ENCODE data around the gene MICU1. TPM values are rescaled to one million over a fixed set of nuclear protein-coding genes. Genes with fewer than 3 reads are reported as not detected.

Gene MICU1
- total RNA-seq, 4 donors from 2014 or later = 24.4 to 195 (median 66.9) TPM

GRCh38 chr10:72540193-72540807 is 85.6 kb downstream of the MICU1 start:
- intact Hi-C loops (cut with DNase I; ENCODE audit: low total_unique reads) = no loop called here
- no peak for DNase-seq

GRCh38 chr10:72539137-72539536 is 86.7 kb downstream of the MICU1 start:
- no peaks in the 10 kb centered on the region for H3K4me1 ChIP-seq
- H3K9me3 ChIP-seq = no peaks in the 10 kb centered on the region
- intact Hi-C loops (cut with DNase I; ENCODE audit: low total_unique reads) = no loop called here
- no peak overlapping the region for H3K4me3 ChIP-seq
- no peaks in the 10 kb centered on the region for H3K36me3 ChIP-seq
- H3K27ac ChIP-seq = no peak overlapping the region
- no peak for DNase-seq
- no peak for TF ChIP-seq POLR2A (IDR thresholded peaks at IDR 0.05)
- no peak for TF ChIP-seq CTCF (IDR thresholded peaks at IDR 0.05)
- H3K27me3 ChIP-seq = no peaks in the 10 kb centered on the region

More at GRCh38 chr10:72540193-72540807, 85.6 kb downstream of the MICU1 start:
- Histone ChIP-seq H3K27me3 (no peaks in the 10 kb centered on the region), H3K4me1 (peaks cover 0 to 7% of the 10 kb centered on the region in 2 donors), H3K9me3 (no peaks in the 10 kb centered on the region), H3K4me3 (no peak overlapping the region), H3K36me3 (no peaks in the 10 kb centered on the region), H3K27ac (no peak overlapping the region)
- TF ChIP-seq POLR2A (IDR thresholded peaks at IDR 0.05) (no peak), CTCF (IDR thresholded peaks at IDR 0.05) (no peak)

- no peak for TF ChIP-seq CTCF (IDR thresholded peaks at IDR 0.05)
- TF ChIP-seq POLR2A (IDR thresholded peaks at IDR 0.05) = no peak
- intact Hi-C loops (cut with DNase I; ENCODE audit: low total_unique reads) = no loop called here
- H3K27me3 ChIP-seq = no peaks in the 10 kb centered on the region
Measured at GRCh38 chr10:72525689-72526088, 100.2 kb downstream of the MICU1 start.

GRCh38 chr10:72525277-72525676 is 100.6 kb downstream of the MICU1 start:
- no peak overlapping the region for H3K4me3 ChIP-seq
- no peak for TF ChIP-seq POLR2A (IDR thresholded peaks at IDR 0.05)
- TF ChIP-seq CTCF (IDR thresholded peaks at IDR 0.05) = no peak
- H3K36me3 ChIP-seq = no peaks in the 10 kb centered on the region
- no peaks in the 10 kb centered on the region for H3K27me3 ChIP-seq
- H3K27ac ChIP-seq = no peak overlapping the region
- DNase-seq = no peak
- H3K4me1 ChIP-seq = no peaks in the 10 kb centered on the region
- intact Hi-C loops (cut with DNase I; ENCODE audit: low total_unique reads) = no loop called here
- H3K9me3 ChIP-seq = no peaks in the 10 kb centered on the region

More at GRCh38 chr10:72525689-72526088, 100.2 kb downstream of the MICU1 start:
- Histone ChIP-seq H3K9me3 (no peaks in the 10 kb centered on the region), H3K27ac (no peak overlapping the region), H3K4me3 (no peak overlapping the region), H3K4me1 (no peaks in the 10 kb centered on the region), H3K36me3 (no peaks in the 10 kb centered on the region)
- no peak for DNase-seq

GRCh38 chr10:72524489-72524888 is 101.4 kb downstream of the MICU1 start:
- Histone ChIP-seq H3K27ac (no peak overlapping the region), H3K4me3 (no peak overlapping the region), H3K36me3 (no peaks in the 10 kb centered on the region), H3K27me3 (no peaks in the 10 kb centered on the region), H3K4me1 (no peaks in the 10 kb centered on the region), H3K9me3 (no peaks in the 10 kb centered on the region)
- TF ChIP-seq POLR2A (IDR thresholded peaks at IDR 0.05) (no peak), CTCF (IDR thresholded peaks at IDR 0.05) (no peak)
- intact Hi-C loops (cut with DNase I; ENCODE audit: low total_unique reads) = no loop called here
- DNase-seq = no peak
